Fibroblast of lung (primary cell): ENCODE results near the gene SCAPER. TPM values are rescaled to one million over a fixed set of nuclear protein-coding genes. Genes with fewer than 3 reads are reported as not detected.

Experiments
- DNase-seq, 2 donors: peaks; one replicate each; pipeline versions ENCODE4 v3.0.0 to v3.0.0-alpha.2; 2010; ENCODE audit warnings: low read depth in 2 of 2
- H2AFZ ChIP-seq: 2 replicates; pipeline ENCODE4 v1.5.1; 2012; ENCODE audit warnings: low read length, control low read depth, inconsistent platforms
- H3K27ac ChIP-seq: 2 replicates; pipeline ENCODE4 v1.5.1; 2011; ENCODE audit warnings: low read length, control low read depth; ENCODE audit not compliant: insufficient read depth
- H3K27me3 ChIP-seq: 2 replicates; pipeline ENCODE4 v1.5.1; 2011; ENCODE audit warnings: mild to moderate bottlenecking, low read length; ENCODE audit not compliant: control insufficient read depth, insufficient read depth
- H3K36me3 ChIP-seq: 2 replicates; pipeline ENCODE4 v1.5.1; 2011; ENCODE audit warnings: low read length; ENCODE audit not compliant: control insufficient read depth, insufficient read depth
- H3K4me1 ChIP-seq: 2 replicates; pipeline ENCODE4 v1.5.1; 2011; ENCODE audit warnings: low read length; ENCODE audit not compliant: control insufficient read depth, insufficient read depth; ENCODE audit errors: extremely low read depth
- H3K4me2 ChIP-seq: 2 replicates; pipeline ENCODE4 v1.5.1; 2011; ENCODE audit warnings: low read length, control low read depth; ENCODE audit not compliant: insufficient read depth; ENCODE audit errors: extremely low read depth
- H3K4me3 ChIP-seq, 4 experiments: fragments of 200-600 bp in 1 of 4; sonication (generic) in 1 of 4; replicated peaks in 1 of 4; 2 replicates each; pipeline ENCODE4 v1.5.1; 2011 to 2016; ENCODE audit warnings: low read length in 4 of 4, low read depth in 3 of 4, mild to moderate bottlenecking in 3 of 4, control low read depth in 2 of 4, inconsistent platforms in 1 of 4, mixed read lengths in 1 of 4; ENCODE audit not compliant: insufficient read depth in 1 of 4; ENCODE audit errors: control extremely low read depth in 1 of 4
- H3K79me2 ChIP-seq: 2 replicates; pipeline ENCODE4 v1.5.1; 2012; ENCODE audit warnings: mild to moderate bottlenecking, low read length, inconsistent platforms; ENCODE audit not compliant: control insufficient read depth, insufficient read depth
- H3K9ac ChIP-seq: 2 replicates; pipeline ENCODE4 v1.5.1; 2011; ENCODE audit warnings: mild to moderate bottlenecking, low read length, control low read depth; ENCODE audit not compliant: insufficient read depth
- H3K9me3 ChIP-seq: 2 replicates; pipeline ENCODE4 v1.5.1; 2012; ENCODE audit warnings: low read depth, low read length; ENCODE audit not compliant: control insufficient read depth, insufficient read depth
- H4K20me1 ChIP-seq: 2 replicates; pipeline ENCODE4 v1.5.1; 2011; ENCODE audit warnings: low read length; ENCODE audit not compliant: control insufficient read depth, insufficient read depth; ENCODE audit errors: extremely low read depth
- CTCF ChIP-seq, 2 donors: IDR thresholded peaks in 1 of 2; conservative IDR thresholded peaks in 1 of 2; 1 replicate in 1 of 2; 2 replicates in 1 of 2; pipeline ENCODE4 v1.5.1; 2011 to 2012; ENCODE audit warnings: low read length in 2 of 2, control low read depth in 1 of 2, inconsistent platforms in 1 of 2, low read depth in 1 of 2, mild to moderate bottlenecking in 1 of 2
- EZH2 ChIP-seq: IDR thresholded peaks from 2 replicates; pipeline ENCODE4 v1.5.1; 2012; ENCODE audit warnings: low read length, control low read depth, mild to moderate bottlenecking; ENCODE audit errors: missing control alignments
- polyA plus RNA-seq, 2 donors: library from polyadenylated mRNA; depleted of rRNA in 1 of 2; stranded (reverse) in 1 of 2; unstranded in 1 of 2; fragments of >200 nt; gene quantifications; 2 replicates each; pipeline ENCODE4 v1.2.1, GENCODE V29; 2011 to 2012; ENCODE audit warnings: missing spikeins in 1 of 2
- total RNA-seq: library from RNA; depleted of rRNA; stranded (reverse); fragments of >200 nt; gene quantifications from 2 replicates; pipeline ENCODE4 v1.2.1, GENCODE V29; 2014

SCAPER gene
- total and polyA plus RNA-seq, 2 donors (not counting 1 experiment from before 2014, with no cell fraction given) = 2.3 to 9.1 TPM

- Histone ChIP-seq H3K27me3 (peaks cover 17% of the 10 kb centered on the region), H4K20me1 (no peaks in the 10 kb centered on the region), H3K9ac (no peak overlapping the region), H2AFZ (no peak overlapping the region), H3K36me3 (no peaks in the 10 kb centered on the region), H3K79me2 (no peaks in the 10 kb centered on the region), H3K4me2 (no peak overlapping the region), H3K4me1 (no peaks in the 10 kb centered on the region), H3K9me3 (no peaks in the 10 kb centered on the region), H3K27ac (no peak overlapping the region), H3K4me3 (no peak overlapping the region)
- TF ChIP-seq EZH2 = no peak
- no peak for TF ChIP-seq CTCF (conservative IDR thresholded peaks at IDR 0.05 in 1 of 2, IDR thresholded peaks at IDR 0.05 in 1 of 2; ENCODE audit: low read depth in 1 of 2, low read length in 2 of 2)
- DNase-seq = no peak
These were observed 579.4 kb downstream of the SCAPER start for GRCh38 chr15:76325704-76326103.

- H3K27me3 ChIP-seq = peaks cover 21% of the 10 kb centered on the region
- no peak for TF ChIP-seq EZH2
- DNase-seq = no peak
- no peak overlapping the region for H3K4me3 ChIP-seq
- no peaks in the 10 kb centered on the region for H4K20me1 ChIP-seq
- H3K4me2 ChIP-seq = no peak overlapping the region
- H2AFZ ChIP-seq = no peak overlapping the region
- H3K79me2 ChIP-seq = no peaks in the 10 kb centered on the region
- H3K9ac ChIP-seq = no peak overlapping the region
- H3K36me3 ChIP-seq = no peaks in the 10 kb centered on the region
- H3K4me1 ChIP-seq = no peaks in the 10 kb centered on the region
- H3K9me3 ChIP-seq = no peaks in the 10 kb centered on the region
- H3K27ac ChIP-seq = no peak overlapping the region
These were observed 581.1 kb downstream of the SCAPER start for GRCh38 chr15:76324066-76324465.

- Histone ChIP-seq H3K4me2 (no peak overlapping the region), H3K27ac (no peak overlapping the region), H3K9me3 (no peaks in the 10 kb centered on the region), H3K4me1 (no peaks in the 10 kb centered on the region), H3K79me2 (no peaks in the 10 kb centered on the region), H4K20me1 (no peaks in the 10 kb centered on the region), H3K36me3 (no peaks in the 10 kb centered on the region), H3K4me3 (no peak overlapping the region), H3K9ac (no peak overlapping the region), H2AFZ (no peak overlapping the region), H3K27me3 (peaks cover 27% of the 10 kb centered on the region)
- TF ChIP-seq CTCF (conservative IDR thresholded peaks at IDR 0.05 in 1 of 2, IDR thresholded peaks at IDR 0.05 in 1 of 2; ENCODE audit: low read depth in 1 of 2, low read length in 2 of 2) (no peak), EZH2 (no peak)
- DNase-seq = no peak
These were observed 583.5 kb downstream of the SCAPER start for GRCh38 chr15:76321602-76322001.
